Testis (tissue), 3 donors: ENCODE data around the gene BCAS3. TPM values are rescaled to one million over a fixed set of nuclear protein-coding genes. Genes with fewer than 3 reads are reported as not detected.

Experiments
- DNase-seq: peaks from one replicate; pipeline ENCODE4 v3.0.0-alpha.2; 2019
- H3K27ac ChIP-seq, 2 donors: fragments of 200-600 bp; sonication (generic); one replicate each; pipeline ENCODE4 v1.5.1; 2019
- H3K27me3 ChIP-seq: fragments of 200-600 bp; sonication (generic); one replicate; pipeline ENCODE4 v1.5.1; 2019
- H3K36me3 ChIP-seq: fragments of 200-600 bp; sonication (generic); one replicate; pipeline ENCODE4 v1.5.1; 2017; ENCODE audit warnings: low read depth; ENCODE audit errors: missing control alignments
- H3K4me1 ChIP-seq: fragments of 200-600 bp; sonication (generic); one replicate; pipeline ENCODE4 v1.5.1; 2019
- H3K4me3 ChIP-seq, 2 donors: fragments of 200-600 bp; sonication (generic); one replicate each; pipeline ENCODE4 v1.5.1; 2017 to 2019
- H3K9me3 ChIP-seq: fragments of 200-600 bp; sonication (generic); one replicate; pipeline ENCODE4 v1.5.1; 2017
- POLR2A ChIP-seq: fragments of 450-650 bp; IDR thresholded peaks from one replicate; pipeline ENCODE4 v1.6.1; 2017; ENCODE audit warnings: antibody characterized with exemption, mild to moderate bottlenecking, moderate library complexity
- WGBS, 2 donors: methylation state at CpG; one replicate each; pipeline ENCODE4 v1.1.5; 2018; 5-methylcytosine and 5-hydroxymethylcytosine counted together
- intact Hi-C: fragments of 100-400 bp; cut with DNase I; formaldehyde crosslinking; loops from one replicate; pipeline ENCODE4 v1.15.1; 2023; ENCODE audit warnings: low total_unique reads
- polyA plus RNA-seq: library from polyadenylated mRNA; stranded (reverse); fragments of 350-450 nt; fragmentation: Illumina TruSeq; extraction: RNeasy Lipid Tissue Mini Kit (QIAGEN cat#74804); gene quantifications from one replicate; pipeline ENCODE4 v1.2.3, GENCODE V29; 2014; ENCODE audit warnings: low read depth, low replicate concordance; ENCODE audit not compliant: insufficient read depth
- total RNA-seq, 2 donors: library from RNA; depleted of rRNA; stranded (reverse); fragments of >200 nt; gene quantifications; one replicate each; pipeline ENCODE4 v1.2.3, GENCODE V29; 2016
- TF ChIP-seq, protein P1 (sequence below), 3 experiments: fragments of 450-650 bp in 2 of 3; fragments of 200-600 bp in 1 of 3; sonication (generic) in 1 of 3; IDR thresholded peaks; one replicate each; pipeline ENCODE4 v1.5.1; 2016 to 2019; ENCODE audit warnings: antibody characterized with exemption in 3 of 3, mild to moderate bottlenecking in 2 of 3, moderate library complexity in 1 of 3

The BCAS3 gene
- total and polyA plus RNA-seq, 3 donors from 2014 or later: 54.8 to 96.7 (median 73.0) TPM

DNA sequence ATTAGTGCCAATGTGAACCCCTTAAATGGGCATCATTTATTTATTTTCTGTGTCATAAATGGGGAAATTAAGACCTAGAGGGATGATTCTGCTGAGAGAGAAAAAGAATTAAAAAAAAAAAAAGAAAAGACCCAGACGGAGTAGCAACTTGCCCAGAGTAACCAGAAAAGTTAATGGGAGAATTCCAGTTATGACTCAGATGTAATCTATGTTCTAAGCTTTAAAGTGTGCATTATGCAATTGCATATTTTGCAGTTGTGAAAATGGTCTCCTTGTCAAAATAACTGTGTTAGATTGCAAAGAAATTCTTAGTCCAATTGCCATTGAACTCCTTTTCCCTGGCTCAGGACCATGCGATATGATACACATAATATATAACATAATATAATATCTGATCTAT, 683.4 kb downstream of the BCAS3 start:
- no peak overlapping the region for H3K27ac ChIP-seq
- TF ChIP-seq POLR2A: no peak
- TF ChIP-seq, protein P1, sequence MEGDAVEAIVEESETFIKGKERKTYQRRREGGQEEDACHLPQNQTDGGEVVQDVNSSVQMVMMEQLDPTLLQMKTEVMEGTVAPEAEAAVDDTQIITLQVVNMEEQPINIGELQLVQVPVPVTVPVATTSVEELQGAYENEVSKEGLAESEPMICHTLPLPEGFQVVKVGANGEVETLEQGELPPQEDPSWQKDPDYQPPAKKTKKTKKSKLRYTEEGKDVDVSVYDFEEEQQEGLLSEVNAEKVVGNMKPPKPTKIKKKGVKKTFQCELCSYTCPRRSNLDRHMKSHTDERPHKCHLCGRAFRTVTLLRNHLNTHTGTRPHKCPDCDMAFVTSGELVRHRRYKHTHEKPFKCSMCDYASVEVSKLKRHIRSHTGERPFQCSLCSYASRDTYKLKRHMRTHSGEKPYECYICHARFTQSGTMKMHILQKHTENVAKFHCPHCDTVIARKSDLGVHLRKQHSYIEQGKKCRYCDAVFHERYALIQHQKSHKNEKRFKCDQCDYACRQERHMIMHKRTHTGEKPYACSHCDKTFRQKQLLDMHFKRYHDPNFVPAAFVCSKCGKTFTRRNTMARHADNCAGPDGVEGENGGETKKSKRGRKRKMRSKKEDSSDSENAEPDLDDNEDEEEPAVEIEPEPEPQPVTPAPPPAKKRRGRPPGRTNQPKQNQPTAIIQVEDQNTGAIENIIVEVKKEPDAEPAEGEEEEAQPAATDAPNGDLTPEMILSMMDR (IDR thresholded peaks at IDR 0.05): no peak
- 87 to 91% methylated on average over 2 of the region's 2 CpGs for WGBS, 2 donors
- no peak for DNase-seq
- intact Hi-C loops: no loop called here
- no peaks in the 10 kb centered on the region for H3K27me3 ChIP-seq
- H3K9me3 ChIP-seq: no peaks in the 10 kb centered on the region
- no peaks in the 10 kb centered on the region for H3K4me1 ChIP-seq
- no peaks in the 10 kb centered on the region for H3K36me3 ChIP-seq
- H3K4me3 ChIP-seq: no peak overlapping the region

DNA sequence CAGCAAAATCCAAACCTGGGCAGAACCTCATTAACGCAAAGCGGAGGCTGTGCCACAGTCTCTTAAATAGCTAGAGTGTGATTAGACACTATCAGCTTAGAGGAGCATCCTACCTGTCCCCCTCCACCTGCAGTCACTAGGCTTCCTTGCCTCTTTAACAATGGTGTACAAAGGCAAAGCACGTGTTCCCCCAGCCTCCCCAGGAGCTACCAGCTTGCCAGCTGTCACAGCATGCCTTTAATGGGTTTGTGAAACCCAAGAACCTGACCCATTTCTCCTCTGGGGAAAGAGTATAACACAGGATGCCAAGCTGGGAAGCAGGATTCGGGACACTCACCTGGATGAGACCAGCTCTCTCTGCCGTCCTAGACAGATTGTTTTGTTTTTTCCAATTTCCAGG, 684.7 kb downstream of the BCAS3 start:
- no peaks in the 10 kb centered on the region for H3K9me3 ChIP-seq
- no peaks in the 10 kb centered on the region for H3K36me3 ChIP-seq
- no peak for TF ChIP-seq POLR2A
- TF ChIP-seq, protein P1 (IDR thresholded peaks at IDR 0.05): no peak
- no peak overlapping the region for H3K27ac ChIP-seq
- DNase-seq: no peak
- intact Hi-C loops: no loop called here
- no peak overlapping the region for H3K4me3 ChIP-seq
- H3K27me3 ChIP-seq: no peaks in the 10 kb centered on the region
- 88 to 89% methylated on average over 5 of the region's 5 CpGs for WGBS, 2 donors
- no peaks in the 10 kb centered on the region for H3K4me1 ChIP-seq

DNA sequence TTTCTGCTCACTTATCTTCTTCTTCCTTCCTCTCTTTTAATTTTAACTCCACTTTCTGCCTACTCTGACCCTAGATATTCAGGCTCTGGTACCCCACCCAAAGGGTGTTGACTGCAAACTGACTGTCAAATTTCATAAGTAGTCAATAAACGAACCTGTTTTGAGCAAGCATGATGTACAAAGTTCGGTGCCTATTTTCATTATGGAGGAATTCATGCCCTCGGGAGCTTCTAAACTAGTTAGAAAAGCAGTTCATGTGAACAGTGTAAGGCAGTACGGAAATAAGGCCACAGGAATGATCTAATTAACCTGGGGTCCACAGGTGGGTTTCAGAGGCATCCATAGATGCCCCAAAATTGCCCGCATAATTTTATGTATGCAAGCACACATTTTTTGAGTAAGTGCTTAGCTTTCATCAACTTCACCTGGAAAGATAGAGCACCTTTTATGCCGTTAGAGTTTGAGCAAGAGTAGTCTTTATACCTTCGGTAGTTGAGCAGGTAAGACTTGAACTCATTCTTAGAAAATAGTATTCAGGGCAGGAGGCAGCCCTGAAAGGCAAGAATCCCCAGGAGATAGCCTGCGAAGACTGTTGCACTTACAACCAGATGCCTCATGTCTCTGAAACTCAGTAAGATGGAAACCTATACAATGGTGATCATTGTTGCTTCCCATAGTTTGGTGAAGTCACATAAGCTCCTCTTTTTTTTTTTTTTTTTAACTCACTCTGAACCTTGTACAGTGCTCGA, 685.4 kb downstream of the BCAS3 start:
- TF ChIP-seq, protein P1 (IDR thresholded peaks at IDR 0.05): no peak
- TF ChIP-seq POLR2A: no peak
- WGBS, 2 donors: 94 to 95% methylated on average over 9 of the region's 9 CpGs
- DNase-seq: no peak
- no peak overlapping the region for H3K27ac ChIP-seq
- no peaks in the 10 kb centered on the region for H3K27me3 ChIP-seq
- no peak overlapping the region for H3K4me3 ChIP-seq
- intact Hi-C loops: no loop called here
- H3K4me1 ChIP-seq: no peaks in the 10 kb centered on the region
- no peaks in the 10 kb centered on the region for H3K9me3 ChIP-seq
- no peaks in the 10 kb centered on the region for H3K36me3 ChIP-seq

DNA sequence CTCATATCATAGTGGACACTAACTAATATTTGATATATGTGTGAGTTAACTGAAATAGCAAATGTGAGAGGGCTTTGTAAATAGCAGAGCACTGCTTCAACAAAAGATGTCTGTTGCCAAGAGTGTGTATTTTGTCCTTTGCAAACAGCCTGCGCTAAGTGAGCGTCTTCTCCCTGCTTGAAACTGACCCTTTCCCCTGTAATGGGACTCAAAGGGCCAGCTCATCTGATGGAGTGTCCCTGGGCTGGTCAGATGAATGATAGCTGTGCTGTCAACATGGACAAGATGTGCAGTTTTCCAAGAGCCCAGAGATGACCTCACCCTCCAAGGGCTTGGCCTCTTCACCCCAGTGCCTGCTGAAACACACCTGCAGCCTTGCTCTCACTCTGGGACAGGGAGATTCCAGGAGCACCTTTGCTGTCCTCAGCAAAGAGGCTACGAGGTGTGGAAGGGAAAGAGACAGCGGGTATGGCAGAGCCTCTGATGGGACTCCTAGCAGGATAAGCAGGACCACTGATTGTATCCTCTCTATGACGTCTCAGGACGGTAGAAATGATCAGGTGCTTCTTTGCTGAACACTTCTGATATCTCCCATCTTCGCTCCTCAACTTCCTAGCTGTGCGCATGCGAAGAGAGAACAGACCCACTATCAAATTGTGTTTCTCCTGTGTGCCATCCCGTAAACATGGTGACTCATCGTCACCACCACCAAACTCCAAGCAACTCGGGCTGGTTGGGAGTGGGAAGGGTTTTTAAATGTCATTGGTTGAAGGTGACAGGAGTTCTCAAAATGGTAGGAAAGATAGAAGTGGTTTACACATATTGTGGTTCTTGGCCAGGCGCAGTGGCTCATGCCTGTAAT, 686.2 kb downstream of the BCAS3 start:
- Histone ChIP-seq H3K9me3 (no peaks in the 10 kb centered on the region), H3K27ac (no peak overlapping the region), H3K4me3 (no peak overlapping the region), H3K36me3 (no peaks in the 10 kb centered on the region), H3K4me1 (no peaks in the 10 kb centered on the region), H3K27me3 (no peaks in the 10 kb centered on the region)
- 97% methylated on average over 13 of the region's 13 CpGs for WGBS, 2 donors
- TF ChIP-seq, protein P1 (IDR thresholded peaks at IDR 0.05): no peak
- TF ChIP-seq POLR2A: no peak
- intact Hi-C loops: no loop called here
- no peak for DNase-seq
